Stimulated activated naive CD8-positive, alpha-beta T cell treated with anti-CD3 and anti-CD28 coated beads, Interleukin-15, amount 100 ng/mL, for 72 hours (primary cell): ENCODE data around the gene SMOC1.

Source experiments
- ATAC-seq: fragments of 150-1000 bp; cut with Tn5 transposase; 2 replicates; pipeline ENCODE4 v1.10.0; 2021; ENCODE audit warnings: mild to moderate bottlenecking, moderate library complexity
- DNase-seq, 2 donors: peaks; one replicate each; pipeline ENCODE4 v3.0.0; 2021 to 2022
- H3K27ac Mint-ChIP-seq, 2 donors: one replicate each; pipeline ENCODE4 v1.8.0; 2022; ENCODE audit warnings: mild to moderate bottlenecking in 2 of 2, mixed read lengths in 2 of 2, moderate library complexity in 2 of 2
- H3K27me3 Mint-ChIP-seq: one replicate; pipeline ENCODE4 v1.8.0; 2022; ENCODE audit warnings: mixed read lengths
- H3K4me1 Mint-ChIP-seq: one replicate; pipeline ENCODE4 v1.8.0; 2022; ENCODE audit warnings: mild to moderate bottlenecking, mixed read lengths
- H3K4me3 Mint-ChIP-seq, 2 donors: one replicate each; pipeline ENCODE4 v1.8.0; 2022; ENCODE audit warnings: mild to moderate bottlenecking in 2 of 2, mixed read lengths in 2 of 2, moderate library complexity in 1 of 2
- H3K9me3 Mint-ChIP-seq, 2 donors: one replicate each; pipeline ENCODE4 v1.8.0; 2022; ENCODE audit warnings: mixed read lengths in 2 of 2

Gene SMOC1, protein sequence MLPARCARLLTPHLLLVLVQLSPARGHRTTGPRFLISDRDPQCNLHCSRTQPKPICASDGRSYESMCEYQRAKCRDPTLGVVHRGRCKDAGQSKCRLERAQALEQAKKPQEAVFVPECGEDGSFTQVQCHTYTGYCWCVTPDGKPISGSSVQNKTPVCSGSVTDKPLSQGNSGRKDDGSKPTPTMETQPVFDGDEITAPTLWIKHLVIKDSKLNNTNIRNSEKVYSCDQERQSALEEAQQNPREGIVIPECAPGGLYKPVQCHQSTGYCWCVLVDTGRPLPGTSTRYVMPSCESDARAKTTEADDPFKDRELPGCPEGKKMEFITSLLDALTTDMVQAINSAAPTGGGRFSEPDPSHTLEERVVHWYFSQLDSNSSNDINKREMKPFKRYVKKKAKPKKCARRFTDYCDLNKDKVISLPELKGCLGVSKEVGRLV

DNA sequence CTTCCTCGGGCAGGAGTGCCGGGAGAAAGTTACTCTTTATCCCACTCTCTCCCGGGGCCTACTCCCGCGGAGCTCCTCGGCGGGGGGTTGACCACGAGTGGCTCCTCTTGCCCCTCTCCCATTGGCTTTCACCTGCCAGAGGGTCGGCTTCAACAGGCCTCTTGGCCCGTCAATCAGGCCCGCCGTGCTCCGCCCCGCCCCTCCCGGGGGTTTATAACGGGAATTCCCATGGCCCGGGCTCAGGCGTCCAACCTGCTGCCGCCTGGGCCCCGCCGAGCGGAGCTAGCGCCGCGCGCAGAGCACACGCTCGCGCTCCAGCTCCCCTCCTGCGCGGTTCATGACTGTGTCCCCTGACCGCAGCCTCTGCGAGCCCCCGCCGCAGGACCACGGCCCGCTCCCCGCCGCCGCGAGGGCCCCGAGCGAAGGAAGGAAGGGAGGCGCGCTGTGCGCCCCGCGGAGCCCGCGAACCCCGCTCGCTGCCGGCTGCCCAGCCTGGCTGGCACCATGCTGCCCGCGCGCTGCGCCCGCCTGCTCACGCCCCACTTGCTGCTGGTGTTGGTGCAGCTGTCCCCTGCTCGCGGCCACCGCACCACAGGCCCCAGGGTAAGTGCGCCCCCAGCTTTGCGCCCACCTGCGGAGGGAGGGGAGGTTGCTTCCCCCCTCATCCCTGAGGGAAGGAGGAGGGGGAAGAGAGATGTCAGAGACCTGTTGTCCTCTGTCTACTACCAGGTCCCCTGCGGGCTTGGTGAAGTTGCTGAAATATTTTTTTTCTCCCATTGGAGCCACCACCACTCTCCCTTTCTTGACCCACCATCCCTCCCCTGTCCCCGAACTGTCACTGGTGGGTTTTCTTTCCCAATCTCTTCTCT is at the start of gene SMOC1:
TSS of gene SMOC1 (plus strand) at position 242 of the 869 bp plus-strand sequence. CDS start at position 505, 263 bp downstream.
- ATAC-seq = peak; percentile 74

DNA sequence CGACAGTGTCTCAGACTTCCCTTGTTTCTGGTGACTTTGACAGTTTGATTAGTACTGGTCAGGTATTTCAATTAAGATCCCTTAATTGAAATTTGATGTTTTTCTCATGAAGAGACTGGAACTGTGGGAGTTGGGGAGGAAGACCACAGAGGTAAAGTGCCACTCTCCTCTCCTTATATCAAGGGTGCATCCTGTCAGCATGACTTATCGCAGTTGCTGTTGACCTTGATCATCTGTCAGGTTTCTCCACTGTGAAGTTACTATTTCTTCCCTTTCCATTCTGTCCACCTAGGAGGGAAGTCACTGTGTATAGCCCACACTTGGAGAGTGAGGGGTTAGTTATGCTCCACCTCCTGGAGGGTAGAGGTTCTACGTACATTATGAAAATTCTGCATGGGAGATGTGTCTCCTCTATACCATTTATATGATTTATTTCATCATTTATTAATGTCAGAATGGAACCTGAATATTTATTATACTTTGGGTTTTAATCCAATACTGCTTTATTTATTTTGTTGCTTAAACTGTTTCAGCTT is 40.3 kb upstream of the SMOC1 start:
- DNase-seq = no peak

More for the DNA sequence above, at the start of gene SMOC1:
- Mint-ChIP-seq H3K9me3 (no peaks in the 10 kb centered on the region), H3K4me1 (no peaks in the 10 kb centered on the region), H3K27me3 (peaks cover 64% of the 10 kb centered on the region), H3K4me3 (peak within 1 kb of the TSS in 1 of 2 donors; percentile 48), H3K27ac (no peak within 1 kb of the TSS)
- DNase-seq = peak in 1 of 2 donors; percentile 35

DNA sequence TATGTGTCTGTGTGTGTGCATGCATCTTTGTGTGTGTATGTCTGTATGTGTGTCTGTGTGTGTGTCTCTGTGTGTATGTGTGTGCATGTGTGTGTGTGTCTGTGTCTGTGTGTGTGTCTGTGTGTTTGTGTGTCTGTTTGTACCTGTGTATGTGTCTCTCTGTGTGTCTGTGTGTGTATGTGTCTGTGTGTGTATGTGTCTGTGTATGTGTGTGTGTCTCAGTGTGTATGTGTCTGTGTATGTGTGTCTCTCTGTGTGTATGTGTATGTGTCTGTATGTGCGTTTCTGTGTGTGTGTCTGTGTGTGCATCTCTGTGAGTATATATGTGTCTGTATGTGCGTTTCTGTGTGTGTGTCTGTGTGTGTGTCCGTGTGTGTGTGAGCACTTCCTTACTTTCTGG is 39.6 kb upstream of the SMOC1 start:
- no peaks in the 10 kb centered on the region for H3K9me3 Mint-ChIP-seq
- H3K4me1 Mint-ChIP-seq = no peaks in the 10 kb centered on the region
- DNase-seq (no peak), ATAC-seq (no peak)
- H3K27ac Mint-ChIP-seq = no peak overlapping the region
- no peak overlapping the region for H3K4me3 Mint-ChIP-seq
- H3K27me3 Mint-ChIP-seq = no peaks in the 10 kb centered on the region

More for the DNA sequence above, 40.3 kb upstream of the SMOC1 start:
- H3K4me1 Mint-ChIP-seq = no peaks in the 10 kb centered on the region
- no peaks in the 10 kb centered on the region for H3K27me3 Mint-ChIP-seq
- no peak overlapping the region for H3K4me3 Mint-ChIP-seq
- ATAC-seq = no peak
- H3K9me3 Mint-ChIP-seq = no peaks in the 10 kb centered on the region
- no peak overlapping the region for H3K27ac Mint-ChIP-seq

DNA sequence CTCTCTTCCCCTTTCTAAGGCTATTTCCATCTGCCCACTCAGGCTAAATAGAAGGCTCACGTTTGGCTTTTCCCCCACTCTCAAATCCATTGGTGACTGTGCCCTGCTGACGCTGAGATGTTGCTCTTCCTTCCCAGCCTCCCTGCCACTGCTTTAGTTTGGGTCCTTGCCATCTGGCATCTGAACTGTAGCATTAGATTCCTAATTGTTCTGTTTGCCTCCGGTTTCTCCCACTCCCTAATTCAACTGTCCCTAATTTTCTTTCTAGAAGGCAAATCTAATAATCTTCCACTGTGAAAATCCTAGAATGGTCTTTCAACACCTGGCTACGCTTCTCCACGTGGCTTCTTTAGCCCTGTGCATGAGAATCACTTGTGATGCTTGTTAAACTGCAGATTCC is 37.6 kb upstream of the SMOC1 start:
- no peak overlapping the region for H3K4me3 Mint-ChIP-seq
- H3K27ac Mint-ChIP-seq = no peak overlapping the region
- H3K27me3 Mint-ChIP-seq = no peaks in the 10 kb centered on the region
- no peaks in the 10 kb centered on the region for H3K9me3 Mint-ChIP-seq
- no peak for ATAC-seq
- no peaks in the 10 kb centered on the region for H3K4me1 Mint-ChIP-seq
- DNase-seq = no peak

DNA sequence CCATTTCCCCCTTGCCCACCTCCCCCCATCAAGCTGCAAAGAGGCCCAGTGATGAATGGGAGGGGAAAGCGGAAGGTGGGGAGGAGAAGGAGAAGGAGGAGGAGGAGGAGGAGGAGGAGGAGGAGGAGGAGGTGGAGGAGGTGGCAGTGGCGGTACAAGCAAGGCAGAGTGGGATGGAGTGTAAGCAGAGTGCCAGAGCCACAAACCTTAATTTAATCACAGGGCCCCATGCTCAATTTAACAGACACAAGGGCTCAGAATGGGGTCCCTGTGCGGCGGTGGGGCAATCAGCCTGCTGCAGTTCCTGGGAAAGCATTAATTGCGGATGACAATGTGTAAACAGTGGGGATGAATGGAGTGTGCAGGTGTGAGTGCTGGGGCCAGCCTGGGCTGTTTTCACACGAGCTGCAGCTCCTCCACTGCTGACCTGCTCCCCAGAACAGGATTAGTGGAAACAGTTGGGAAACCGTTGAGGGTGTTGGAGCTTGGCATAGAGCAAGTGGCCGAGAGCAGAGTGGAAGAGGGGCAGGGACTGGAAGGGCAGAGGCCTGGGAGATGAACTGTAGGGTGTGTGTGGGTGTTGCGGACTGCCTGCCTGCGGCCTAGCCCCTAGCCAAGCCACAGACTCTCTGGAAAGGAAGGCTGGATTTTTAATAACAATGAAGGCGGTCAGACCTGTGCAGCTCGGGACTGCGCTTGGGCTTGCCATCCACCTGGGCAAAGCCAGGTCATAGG is 36.4 kb upstream of the SMOC1 start:
- no peak for DNase-seq
- ATAC-seq = no peak
- no peaks in the 10 kb centered on the region for H3K9me3 Mint-ChIP-seq
- no peak overlapping the region for H3K4me3 Mint-ChIP-seq
- no peaks in the 10 kb centered on the region for H3K27me3 Mint-ChIP-seq
- no peaks in the 10 kb centered on the region for H3K4me1 Mint-ChIP-seq
- H3K27ac Mint-ChIP-seq = no peak overlapping the region

DNA sequence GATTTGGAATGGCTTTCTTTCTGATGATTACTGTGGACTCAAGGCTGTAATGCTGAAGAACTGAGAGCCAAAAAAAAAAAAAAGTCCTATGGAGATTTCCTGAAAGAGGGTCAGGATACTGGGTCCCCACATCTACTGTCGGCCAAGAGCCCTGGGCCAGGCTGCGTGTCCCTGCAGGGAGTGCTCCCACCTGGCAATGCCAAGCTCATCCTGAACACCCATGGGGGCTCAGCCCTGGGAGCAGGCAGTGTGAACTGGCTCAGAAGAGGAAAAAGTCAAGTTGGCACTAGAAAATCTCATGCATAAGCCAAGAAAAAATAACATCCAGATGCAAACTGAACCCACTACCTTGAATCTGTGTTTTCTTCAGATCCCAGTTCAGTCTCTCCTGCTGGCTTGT is 35.0 kb upstream of the SMOC1 start:
- ATAC-seq (no peak), DNase-seq (no peak)
- H3K9me3 Mint-ChIP-seq = no peaks in the 10 kb centered on the region
- no peaks in the 10 kb centered on the region for H3K4me1 Mint-ChIP-seq
- no peak overlapping the region for H3K27ac Mint-ChIP-seq
- H3K4me3 Mint-ChIP-seq = no peak overlapping the region
- H3K27me3 Mint-ChIP-seq = peaks cover 6% of the 10 kb centered on the region

DNA sequence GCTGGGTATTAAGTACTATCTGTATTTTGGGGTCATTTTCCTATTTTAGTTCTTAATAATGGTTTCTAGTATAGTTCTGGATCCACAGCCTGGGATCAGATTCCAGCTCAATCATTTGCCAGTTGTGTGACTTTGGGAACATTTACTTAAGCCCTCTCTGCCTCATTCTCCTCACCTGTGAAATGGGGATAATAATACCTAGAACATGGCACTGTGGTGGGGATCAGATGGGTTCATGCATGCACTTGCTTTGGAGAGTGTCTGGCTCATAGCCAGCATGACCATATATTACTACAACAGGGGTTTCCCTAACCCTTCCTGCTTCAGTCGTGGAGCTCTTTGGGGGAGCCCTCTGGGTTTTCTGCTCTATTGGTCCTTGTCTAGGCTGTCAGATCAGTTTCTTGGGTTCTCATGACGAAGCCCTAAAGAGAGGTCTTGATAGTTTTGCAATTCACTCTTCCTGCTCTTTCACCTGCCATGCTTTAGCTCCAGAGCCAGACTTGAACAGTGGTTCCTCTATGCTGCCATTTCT is 34.1 kb upstream of the SMOC1 start:
- no peak overlapping the region for H3K27ac Mint-ChIP-seq
- no peaks in the 10 kb centered on the region for H3K4me1 Mint-ChIP-seq
- no peak overlapping the region for H3K4me3 Mint-ChIP-seq
- peaks cover 6% of the 10 kb centered on the region for H3K27me3 Mint-ChIP-seq
- ATAC-seq (no peak), DNase-seq (no peak)
- no peaks in the 10 kb centered on the region for H3K9me3 Mint-ChIP-seq

DNA sequence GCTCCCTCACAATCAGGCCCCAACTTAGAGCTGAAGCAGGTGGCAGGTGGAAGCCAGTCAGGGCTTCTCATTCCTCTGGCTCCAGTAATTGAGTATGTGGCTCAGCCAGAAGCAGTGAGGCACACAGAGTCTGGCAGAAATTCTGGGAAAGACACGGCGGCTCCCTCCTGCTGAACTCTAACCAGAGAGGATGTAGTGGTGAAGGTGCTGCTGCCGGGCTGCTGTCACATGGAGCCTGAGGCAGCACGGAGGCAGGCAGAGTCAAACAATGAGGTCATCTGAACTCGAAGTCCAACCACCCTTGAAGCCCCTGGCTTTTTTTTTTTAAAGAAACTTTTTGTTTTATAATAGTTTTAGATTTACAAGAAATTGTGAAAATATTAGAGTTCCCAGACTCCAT is 33.4 kb upstream of the SMOC1 start:
- ATAC-seq = no peak
- Mint-ChIP-seq H3K4me3 (no peak overlapping the region), H3K27ac (no peak overlapping the region)

DNA sequence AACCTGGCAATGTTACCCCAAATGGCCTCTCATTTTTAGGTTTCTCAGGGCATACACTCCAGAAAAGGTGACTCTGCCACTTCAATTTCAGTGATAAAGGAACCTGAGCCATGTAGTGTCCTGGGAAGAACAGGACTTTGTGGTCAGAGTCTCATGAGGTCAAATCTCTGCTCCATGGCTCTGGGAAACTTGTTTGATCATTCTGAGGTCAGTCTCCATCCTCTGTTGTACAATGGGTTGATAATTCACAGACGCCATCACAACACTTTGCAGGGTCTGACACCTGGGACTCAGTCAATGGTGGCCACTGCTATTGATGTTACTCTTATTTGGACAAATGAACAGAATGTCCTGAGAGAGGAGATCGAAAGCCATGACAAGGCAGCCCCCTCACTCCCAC is 31.1 kb upstream of the SMOC1 start:
- no peak for DNase-seq
- no peak overlapping the region for H3K4me3 Mint-ChIP-seq

More for the DNA sequence above, 33.4 kb upstream of the SMOC1 start:
- H3K4me1 Mint-ChIP-seq = no peaks in the 10 kb centered on the region
- H3K9me3 Mint-ChIP-seq = no peaks in the 10 kb centered on the region
- peaks cover 6% of the 10 kb centered on the region for H3K27me3 Mint-ChIP-seq
- no peak for DNase-seq

DNA sequence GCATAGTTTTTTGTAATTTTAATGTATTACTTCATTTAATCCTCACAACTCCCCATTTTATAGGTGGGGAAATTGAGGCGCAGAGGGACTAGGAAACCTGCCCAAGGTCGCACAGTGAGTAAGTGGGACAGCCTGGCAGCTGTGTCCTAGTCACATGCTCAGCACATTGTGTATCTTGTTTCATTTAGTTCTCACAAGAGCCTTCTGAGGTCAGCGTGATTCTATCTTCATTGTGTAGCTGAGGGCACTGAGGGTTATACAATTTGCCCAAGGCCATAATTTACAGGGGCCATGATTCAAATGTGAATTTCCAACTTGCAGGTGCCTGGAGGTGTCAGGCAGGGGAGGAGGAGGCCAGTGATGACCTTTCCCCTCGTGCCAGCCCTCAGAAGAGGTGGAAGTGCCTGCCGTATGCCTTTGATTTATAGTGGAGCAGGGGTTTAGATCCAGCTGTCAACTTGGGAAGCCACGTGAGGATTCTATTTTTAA is 30.3 kb upstream of the SMOC1 start:
- no peak overlapping the region for H3K27ac Mint-ChIP-seq
- ATAC-seq (no peak), DNase-seq (no peak)
- no peaks in the 10 kb centered on the region for H3K9me3 Mint-ChIP-seq
- H3K4me3 Mint-ChIP-seq = no peak overlapping the region
- no peaks in the 10 kb centered on the region for H3K4me1 Mint-ChIP-seq
- H3K27me3 Mint-ChIP-seq = peaks cover 11% of the 10 kb centered on the region

More for the DNA sequence above, 31.1 kb upstream of the SMOC1 start:
- H3K4me1 Mint-ChIP-seq = no peaks in the 10 kb centered on the region
- H3K27me3 Mint-ChIP-seq = peaks cover 6% of the 10 kb centered on the region
- H3K9me3 Mint-ChIP-seq = no peaks in the 10 kb centered on the region
- ATAC-seq = no peak
- no peak overlapping the region for H3K27ac Mint-ChIP-seq

DNA sequence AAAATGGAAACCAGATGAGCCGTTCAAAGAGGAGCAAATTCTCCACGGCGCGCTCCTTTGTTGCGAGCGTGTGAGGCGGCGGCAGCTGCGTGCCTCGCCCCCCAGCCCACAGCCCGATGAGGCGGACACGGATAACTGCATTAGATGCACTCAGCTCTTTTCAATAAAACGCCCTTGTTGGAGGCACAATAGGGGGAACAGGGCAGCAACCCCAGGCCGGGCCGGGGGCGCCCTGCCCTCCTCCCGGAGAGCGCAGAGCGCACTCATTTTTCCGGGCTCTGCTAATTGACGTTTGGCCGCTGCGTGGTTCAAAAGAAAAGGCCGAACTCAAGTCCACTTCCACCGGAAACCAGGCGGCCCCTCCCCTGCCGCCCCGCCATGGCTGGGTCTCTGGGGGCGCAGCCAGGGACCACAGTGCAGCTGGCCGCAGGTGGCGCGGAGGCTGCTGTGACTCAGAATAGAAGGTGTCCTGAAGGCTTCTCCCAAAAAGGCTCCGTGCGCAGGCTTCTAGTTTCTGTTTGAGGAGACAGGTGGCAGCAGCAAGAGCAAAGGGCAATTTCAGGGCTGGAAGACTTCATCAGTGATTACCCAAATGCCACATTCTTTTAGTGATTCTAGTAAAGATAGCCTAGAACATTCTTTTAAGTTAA is 29.0 kb upstream of the SMOC1 start:
- Mint-ChIP-seq H3K4me1 (no peaks in the 10 kb centered on the region), H3K27ac (no peak overlapping the region), H3K27me3 (peaks cover 22% of the 10 kb centered on the region), H3K4me3 (no peak overlapping the region), H3K9me3 (no peaks in the 10 kb centered on the region)
- ATAC-seq (no peak), DNase-seq (no peak)

DNA sequence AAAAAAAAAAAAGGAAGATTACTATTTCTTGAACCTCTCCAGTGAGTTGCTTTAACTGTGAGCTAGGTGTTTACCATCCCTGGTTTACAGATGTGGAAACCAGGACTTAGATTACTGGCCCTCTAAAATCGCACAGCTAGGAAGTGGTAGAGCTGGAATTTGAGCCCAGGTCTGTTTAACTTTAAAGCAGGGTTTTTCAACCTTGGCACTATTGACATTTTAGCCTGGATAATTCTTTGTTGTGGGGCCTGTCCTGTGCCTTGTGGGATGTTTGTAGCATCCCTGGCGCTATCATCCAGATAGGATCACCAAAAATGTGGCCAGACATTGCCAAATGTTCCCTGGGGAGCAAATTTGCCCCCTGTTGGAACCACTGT is 28.5 kb upstream of the SMOC1 start:
- H3K9me3 Mint-ChIP-seq = no peaks in the 10 kb centered on the region
- ATAC-seq = no peak
- no peak overlapping the region for H3K4me3 Mint-ChIP-seq
- peaks cover 22% of the 10 kb centered on the region for H3K27me3 Mint-ChIP-seq
- H3K4me1 Mint-ChIP-seq = no peaks in the 10 kb centered on the region
- no peak overlapping the region for H3K27ac Mint-ChIP-seq
- DNase-seq = no peak

DNA sequence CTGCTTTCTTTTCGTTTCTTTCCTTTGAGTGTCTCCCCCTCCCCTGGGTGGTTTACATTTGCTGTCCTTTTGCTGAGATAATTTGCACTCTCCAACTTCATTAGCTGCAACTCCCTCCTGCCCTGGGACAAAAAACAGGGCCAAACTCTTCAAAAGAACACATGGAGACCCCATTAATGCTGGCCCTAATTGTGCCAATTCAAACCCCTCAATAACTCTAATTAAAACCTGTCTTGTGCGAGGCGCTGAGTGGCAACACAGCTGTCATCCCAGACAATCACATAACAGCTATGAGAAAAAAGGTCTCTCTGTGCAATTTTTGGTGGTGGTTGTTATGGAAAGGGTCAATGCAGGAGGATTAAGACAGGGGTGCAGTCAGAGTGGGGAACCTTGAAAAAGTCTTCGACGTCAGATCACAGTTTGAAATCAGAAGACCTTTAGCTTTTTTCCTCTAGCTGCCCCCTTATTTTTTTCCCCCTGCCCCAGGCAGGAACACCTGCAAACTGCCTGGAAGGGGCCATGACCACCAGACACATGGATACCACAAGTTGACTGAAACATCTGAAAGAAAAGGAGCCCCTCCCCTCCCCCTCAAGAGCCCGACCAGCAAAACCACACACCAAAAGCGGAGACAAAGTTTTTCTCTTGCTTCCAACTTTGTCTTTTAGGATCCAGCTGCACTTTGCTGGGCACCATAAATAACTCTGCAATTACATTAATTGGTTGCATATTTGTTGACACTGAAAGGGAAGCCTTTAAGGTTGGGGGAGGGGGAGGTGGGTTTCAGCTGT is 26.5 kb upstream of the SMOC1 start:
- Mint-ChIP-seq H3K27ac (no peak overlapping the region), H3K27me3 (peaks cover 22% of the 10 kb centered on the region), H3K4me3 (no peak overlapping the region)

DNA sequence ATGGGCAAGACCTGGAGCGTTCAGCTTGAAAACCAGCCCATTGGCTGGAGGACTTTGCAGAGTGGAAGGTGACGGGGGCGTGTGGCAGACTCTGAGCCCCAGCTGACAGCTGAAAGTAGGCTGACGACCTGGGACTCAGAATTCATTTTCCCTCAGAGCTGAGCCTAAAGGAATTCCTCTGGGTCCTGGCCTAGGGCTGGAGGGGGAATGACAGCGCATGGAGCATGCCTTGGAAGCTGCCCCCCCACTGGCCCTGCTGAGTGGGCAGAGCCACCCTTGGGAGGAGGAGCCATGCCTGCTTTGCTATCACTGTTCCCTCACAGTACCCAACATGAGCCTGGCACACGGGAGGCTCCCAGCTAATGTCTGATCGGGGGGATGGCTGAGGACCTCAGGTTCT is 25.4 kb upstream of the SMOC1 start:
- DNase-seq = no peak
- no peak for ATAC-seq
- no peaks in the 10 kb centered on the region for H3K4me1 Mint-ChIP-seq
- H3K27ac Mint-ChIP-seq = no peak overlapping the region
- H3K27me3 Mint-ChIP-seq = peaks cover 19% of the 10 kb centered on the region
- no peak overlapping the region for H3K4me3 Mint-ChIP-seq
- no peaks in the 10 kb centered on the region for H3K9me3 Mint-ChIP-seq

More for the DNA sequence above, 26.5 kb upstream of the SMOC1 start:
- H3K4me1 Mint-ChIP-seq = no peaks in the 10 kb centered on the region
- ATAC-seq = no peak
- no peak for DNase-seq
- H3K9me3 Mint-ChIP-seq = no peaks in the 10 kb centered on the region
